HUDEP-2 (cell line): Measurements from ENCODE around the gene LCN9.

ENCODE experiments used
- DNase-seq, 76 experiments: peaks; one replicate each; lab custom pipeline; 2025; ENCODE audit not compliant: unreplicated experiment in 76 of 76; lab: John Stamatoyannopoulos, UW

LCN9 gene

DNA sequence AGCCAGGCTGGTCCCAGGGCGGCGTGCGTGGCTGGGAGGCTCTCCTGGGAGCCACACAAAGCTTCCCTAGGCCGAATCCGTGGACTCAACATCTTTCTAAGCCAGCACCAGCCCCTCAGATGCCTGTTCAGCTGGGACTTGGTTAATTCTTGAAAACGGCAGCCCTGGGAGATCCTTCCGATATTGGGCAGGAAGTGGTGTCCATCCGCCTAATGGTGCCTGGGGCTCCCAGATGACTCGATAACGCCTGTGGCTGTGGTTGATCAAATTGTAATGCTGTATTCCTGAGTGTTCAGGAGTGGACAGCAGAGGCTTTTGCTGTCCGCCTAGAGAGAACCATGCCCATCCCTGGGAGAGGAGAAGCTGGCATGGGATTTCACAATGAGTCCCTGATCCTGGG is 52.9 kb downstream of the LCN9 start:
- DNase-seq, result no peak
